Measurements from ENCODE around the gene TMEM106C. TPM values are rescaled to one million over a fixed set of nuclear protein-coding genes. Genes with fewer than 3 reads are reported as not detected.
A peak's percentile ranks its signal among the peaks of the same experiment; 100 is the strongest.

Gene TMEM106C
- total RNA-seq, 1 experiment from 2014 or later: 48.3 TPM

- TF ChIP-seq NR1H2 (CRISPR knock-in tag; IDR thresholded peaks at IDR 0.05): no peak
- no peak for TF ChIP-seq RORB (CRISPR knock-in tag; IDR thresholded peaks at IDR 0.05)
- no peak for TF ChIP-seq ZNF121 (CRISPR knock-in tag; IDR thresholded peaks at IDR 0.05)
- TF ChIP-seq NFYB (CRISPR knock-in tag; conservative IDR thresholded peaks at IDR 0.05; ENCODE audit: low read depth): no peak
- no peak for TF ChIP-seq JAZF1 (CRISPR knock-in tag; IDR thresholded peaks at IDR 0.05)
- no peak for TF ChIP-seq MXD4 (CRISPR knock-in tag; IDR thresholded peaks at IDR 0.05; ENCODE audit: borderline replicate concordance)
- TF ChIP-seq JUN (CRISPR knock-in tag; IDR thresholded peaks at IDR 0.05): no peak
- TF ChIP-seq ZBTB21 (CRISPR knock-in tag; IDR thresholded peaks at IDR 0.05; ENCODE audit: borderline replicate concordance): no peak
- TF ChIP-seq ELF4 (CRISPR knock-in tag; IDR thresholded peaks at IDR 0.05; ENCODE audit: low read depth): no peak
- no peak for TF ChIP-seq CREM (CRISPR knock-in tag; IDR thresholded peaks at IDR 0.05)
- TF ChIP-seq USF1 (CRISPR knock-in tag; IDR thresholded peaks at IDR 0.05): 0 out of 2 replicates have a peak, but pooled peaks have one; percentile 19
- no peak for TF ChIP-seq ZNF317 (CRISPR knock-in tag; IDR thresholded peaks at IDR 0.05; ENCODE audit: borderline replicate concordance, low read depth)
- TF ChIP-seq NR2C2 (CRISPR knock-in tag; IDR thresholded peaks at IDR 0.05): no peak
- TF ChIP-seq AR (CRISPR knock-in tag; IDR thresholded peaks at IDR 0.05): no peak
These were observed 21.4 kb upstream of the TMEM106C start (continued) for GRCh38 chr12:47941871-47942613.

GRCh38 chr12:47942614-47943225 lies 20.7 kb upstream of the TMEM106C start:
- H3K4me3 Mint-ChIP-seq: no peak overlapping the region
- TF ChIP-seq ZBTB43 (CRISPR knock-in tag; IDR thresholded peaks at IDR 0.05): 0 out of 2 replicates have a peak, but pooled peaks have one; percentile 19
- TF ChIP-seq CREM (CRISPR knock-in tag; IDR thresholded peaks at IDR 0.05): no peak
- TF ChIP-seq ZBTB21 (CRISPR knock-in tag; IDR thresholded peaks at IDR 0.05; ENCODE audit: borderline replicate concordance): no peak
- H3K4me1 Mint-ChIP-seq: peaks cover 21% of the 10 kb centered on the region
- H3K27ac Mint-ChIP-seq: no peak overlapping the region
- CTCF ChIA-PET: interaction anchor here (0.6 to 3.2 kb wide), 34 partner anchors 8 to 799 kb away, joined by 3 to 34 read pairs (median 4); partner anchors contain the start of genes COL2A1, TMEM106C and VDR
- ATAC-seq: peak; percentile 8; the same call in 1 of the 2 replicates
- POLR2A ChIA-PET: no interaction called here
- peaks cover 32% of the 10 kb centered on the region for H3K27me3 Mint-ChIP-seq (ENCODE audit: low read depth)
- no peaks in the 10 kb centered on the region for H3K9me3 Mint-ChIP-seq
- DNase-seq (ENCODE audit: low spot score): no peak
- H3K36me3 Mint-ChIP-seq: no peaks in the 10 kb centered on the region

- Mint-ChIP-seq H3K4me1 (peaks cover 21% of the 10 kb centered on the region), H3K27me3 (ENCODE audit: low read depth) (peaks cover 32% of the 10 kb centered on the region), H3K36me3 (no peaks in the 10 kb centered on the region), H3K9me3 (no peaks in the 10 kb centered on the region), H3K4me3 (no peak overlapping the region), H3K27ac (no peak overlapping the region)
- no peak for ATAC-seq
- TF ChIP-seq OVOL2 (CRISPR knock-in tag; IDR thresholded peaks at IDR 0.05; ENCODE audit: borderline replicate concordance): no peak
- TF ChIP-seq ETV6 (CRISPR knock-in tag; IDR thresholded peaks at IDR 0.05): no peak
- DNase-seq (ENCODE audit: low spot score): no peak
- CTCF ChIA-PET: interaction anchor here (0.6 to 1.0 kb wide), 3 partner anchors 39 to 239 kb away, joined by 3 to 4 read pairs (median 3); partner anchors contain the start of gene VDR
- POLR2A ChIA-PET: interaction anchor here (0.9 kb wide), 1 partner anchor 39 kb away, joined by 3 read pairs; the partner anchor contains the start of gene VDR
These were observed 19.6 kb upstream of the TMEM106C start for GRCh38 chr12:47943623-47944340.
